ENCODE results near the gene SPINT1. TPM values are rescaled to one million over a fixed set of nuclear protein-coding genes. Genes with fewer than 3 reads are reported as not detected.

SPINT1 gene
- total and polyA plus RNA-seq, 2 of the 13 experiments (the other 11 are each of a cell fraction or from before 2014, with no cell fraction given): 0.49 to 2.5 TPM

DNA sequence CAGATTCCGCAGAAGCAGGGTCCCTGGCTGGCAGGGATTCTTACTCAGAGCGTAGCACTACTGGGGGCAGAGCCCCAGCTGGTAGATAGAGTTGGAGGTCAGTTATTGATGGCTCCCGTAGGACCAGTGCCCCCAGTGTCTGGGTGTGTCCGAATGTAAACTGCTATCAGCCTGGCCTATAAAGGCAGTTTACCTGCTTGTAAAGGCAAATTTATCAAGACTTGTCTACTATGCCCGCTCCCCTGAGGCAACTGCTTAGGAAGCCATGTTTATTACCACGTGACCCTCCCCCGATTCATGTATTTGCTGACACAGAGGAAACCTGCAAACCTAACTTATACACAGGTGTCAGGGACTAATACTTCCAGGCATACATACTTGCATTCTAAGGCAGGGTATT, 14.7 kb upstream of the SPINT1 start (continued):
- TF ChIP-seq, protein P1, sequence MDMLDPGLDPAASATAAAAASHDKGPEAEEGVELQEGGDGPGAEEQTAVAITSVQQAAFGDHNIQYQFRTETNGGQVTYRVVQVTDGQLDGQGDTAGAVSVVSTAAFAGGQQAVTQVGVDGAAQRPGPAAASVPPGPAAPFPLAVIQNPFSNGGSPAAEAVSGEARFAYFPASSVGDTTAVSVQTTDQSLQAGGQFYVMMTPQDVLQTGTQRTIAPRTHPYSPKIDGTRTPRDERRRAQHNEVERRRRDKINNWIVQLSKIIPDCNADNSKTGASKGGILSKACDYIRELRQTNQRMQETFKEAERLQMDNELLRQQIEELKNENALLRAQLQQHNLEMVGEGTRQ (IDR thresholded peaks at IDR 0.05; ENCODE audit: low read depth, low read length): peak; percentile 57
- TF ChIP-seq, protein P1 (CRISPR knock-in tag; IDR thresholded peaks at IDR 0.05; ENCODE audit: borderline replicate concordance): peak; percentile 34; the same call in 1 of the 2 replicates

DNA sequence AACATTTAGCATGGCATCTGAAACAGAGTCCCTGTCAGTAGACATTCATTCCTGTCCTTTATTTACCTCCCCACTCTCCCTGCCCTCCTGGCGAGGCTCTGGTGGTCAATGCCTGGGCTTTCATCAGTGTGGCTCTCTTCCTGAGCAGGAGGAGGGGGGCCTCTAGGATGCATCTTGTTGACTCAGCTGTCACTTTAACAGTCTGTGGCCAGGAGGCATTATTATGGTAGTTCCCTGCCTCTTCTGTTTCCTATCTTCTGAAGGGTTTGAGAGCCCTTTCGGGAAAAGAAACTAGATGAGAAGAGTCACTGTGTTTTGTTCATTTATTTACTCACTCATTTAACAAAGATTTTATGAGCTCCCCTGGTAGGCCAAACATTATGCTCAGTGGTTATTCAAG, 13.0 kb upstream of the SPINT1 start:
- ChIA-PET CTCF (ENCODE audit: low intra/inter-chr PET ratio, low total read pairs) (no interaction called here), POLR2A (no interaction called here)
- BruUV-seq (replicated peaks): no TSS peak
- TF ChIP-seq, protein P2, sequence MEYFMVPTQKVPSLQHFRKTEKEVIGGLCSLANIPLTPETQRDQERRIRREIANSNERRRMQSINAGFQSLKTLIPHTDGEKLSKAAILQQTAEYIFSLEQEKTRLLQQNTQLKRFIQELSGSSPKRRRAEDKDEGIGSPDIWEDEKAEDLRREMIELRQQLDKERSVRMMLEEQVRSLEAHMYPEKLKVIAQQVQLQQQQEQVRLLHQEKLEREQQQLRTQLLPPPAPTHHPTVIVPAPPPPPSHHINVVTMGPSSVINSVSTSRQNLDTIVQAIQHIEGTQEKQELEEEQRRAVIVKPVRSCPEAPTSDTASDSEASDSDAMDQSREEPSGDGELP (IDR thresholded peaks at IDR 0.05; ENCODE audit: borderline replicate concordance, low read depth): peak; percentile 80
- no peak for TF ChIP-seq ZNF615 (CRISPR knock-in tag; IDR thresholded peaks at IDR 0.05; ENCODE audit: borderline replicate concordance)
- TF ChIP-seq FOXA3 (CRISPR knock-in tag; IDR thresholded peaks at IDR 0.05): peak; percentile 37; the same call in 1 of the 2 replicates
- Histone ChIP-seq H2AFZ (ENCODE audit: low read length) (no peak overlapping the region), H4K20me1 (ENCODE audit: insufficient read depth, low read length) (no peaks in the 10 kb centered on the region), H3K36me3 (replicated peaks in 1 of 2; ENCODE audit: control insufficient read depth in 1 of 2, insufficient read depth in 2 of 2, low read length in 2 of 2) (no peaks in the 10 kb centered on the region), H3K79me2 (ENCODE audit: insufficient read depth, low read length) (no peaks in the 10 kb centered on the region), H3K4me3 (replicated peaks in 1 of 3; ENCODE audit: insufficient read depth in 1 of 3, low read depth in 2 of 3, low read length in 3 of 3) (no peak overlapping the region), H3K4me1 (ENCODE audit: insufficient read depth, low read length) (peaks cover 42% of the 10 kb centered on the region), H3K9me3 (ENCODE audit: low read length) (no peaks in the 10 kb centered on the region), H3K27ac (ENCODE audit: extremely low read length, insufficient read depth, low read length) (no peak overlapping the region), H3K27me3 (ENCODE audit: control insufficient read depth in 1 of 2, insufficient read depth in 2 of 2, low read length in 2 of 2) (no peaks in the 10 kb centered on the region; a peak in 1 of 5 replicates), H3K9ac (ENCODE audit: insufficient read depth, low read depth, low read length) (no peak overlapping the region), H3K4me2 (ENCODE audit: low read depth, low read length) (no peak overlapping the region)
- in situ Hi-C loops (cut with HindIII; ENCODE audit: extremely low pct_ligation_motif_present, low pct_unique_long_range_greater_than_20kb) (no loop called here), intact Hi-C loops (cut with micrococcal nuclease; ENCODE audit: unreplicated experiment) (no loop called here)
- 30% methylated on average over 2 of the region's 2 CpGs for WGBS (ENCODE audit: low lambda C conversion rate)
- DNase-seq (ENCODE audit: low spot score): no peak
- ATAC-seq: no peak
- no peak for FAIRE-seq
